ENCODE measurements around the gene CLCN6.
"Not testable (repeated sequence)": the region's sequence is repeated elsewhere in the genome, so short reads cannot be mapped to it uniquely, and the experiment has no call there.

CLCN6 gene

GRCh38 chr1:11795238-11795890, 10.6 kb upstream of the CLCN6 start:
- DNase-seq: no peak

GRCh38 chr1:11796036-11796828, 9.8 kb upstream of the CLCN6 start:
- DNase-seq: peak; percentile 53

GRCh38 chr1:11797525-11798216, 8.3 kb upstream of the CLCN6 start:
- DNase-seq: no peak

- no peak for DNase-seq
Measured at GRCh38 chr1:11799099-11799498, 6.9 kb upstream of the CLCN6 start.

GRCh38 chr1:11799896-11800295, 6.1 kb upstream of the CLCN6 start:
- DNase-seq: no peak

GRCh38 chr1:11800391-11800755, 5.6 kb upstream of the CLCN6 start:
- no peak for DNase-seq

GRCh38 chr1:11800756-11801433, 5.1 kb upstream of the CLCN6 start:
- no peak for DNase-seq

- DNase-seq: peak; percentile 47
Measured at GRCh38 chr1:11802616-11802972, 3.4 kb upstream of the CLCN6 start.

- peak; percentile 81 for DNase-seq
Measured at GRCh38 chr1:11802973-11803885, 2.8 kb upstream of the CLCN6 start.

- not testable (repeated sequence) for DNase-seq
Measured at GRCh38 chr1:11803924-11804665, 1.9 kb upstream of the CLCN6 start.

GRCh38 chr1:11804666-11805421, 1.1 kb upstream of the CLCN6 start:
- peak; percentile 35 for DNase-seq

GRCh38 chr1:11806307-11806936, 431 bp downstream of the CLCN6 start:
- DNase-seq: peak; percentile 50

- no peak for DNase-seq
Measured at GRCh38 chr1:11807133-11807532, 1.1 kb downstream of the CLCN6 start.

- peak; percentile 33 for DNase-seq
Measured at GRCh38 chr1:11813021-11813420, 7.0 kb downstream of the CLCN6 start.

- no peak for DNase-seq
Measured at GRCh38 chr1:11817192-11817591, 11.2 kb downstream of the CLCN6 start.

- DNase-seq: no peak
Measured at GRCh38 chr1:11822091-11822490, 16.1 kb downstream of the CLCN6 start.

GRCh38 chr1:11823366-11824137, 17.6 kb downstream of the CLCN6 start:
- DNase-seq: no peak

- DNase-seq: no peak
Measured at GRCh38 chr1:11825131-11825530, 19.1 kb downstream of the CLCN6 start.

- DNase-seq: no peak
Measured at GRCh38 chr1:11826946-11827345, 21.0 kb downstream of the CLCN6 start.
